GM12878 (cell line): ENCODE measurements around the gene ABHD15. TPM values are rescaled to one million over a fixed set of nuclear protein-coding genes. Genes with fewer than 3 reads are reported as not detected.

Experiments used
- ATAC-seq: fragments of 200-7000 bp; cut with Tn5 transposase; 3 replicates; pipeline ENCODE4 v1.9.1; 2020; ENCODE audit warnings: mild to moderate bottlenecking, moderate library complexity
- BruUV-seq: library from RNA; stranded (reverse); fragments of 400-500 nt; replicated peaks from 2 replicates; lab custom pipeline; 2021; lab: Mats Ljungman, UMichigan
- CTCF ChIA-PET: fragments of 300-600 bp; sonication (Branson Sonifier 250); formaldehyde crosslinking; extraction: SDS; loops from one replicate; lab custom pipeline; 2021; ENCODE audit warnings: inconsistent platforms; lab: Yijun Ruan, JAX
- POLR2A ChIA-PET: fragments of 350-600 bp; formaldehyde crosslinking; extraction: SDS; loops from one replicate; lab custom pipeline; 2021; ENCODE audit warnings: inconsistent platforms; lab: Charles Lee
- RAD21 ChIA-PET: fragments of 300-600 bp; sonication (Branson Sonifier 250); formaldehyde crosslinking; loops from one replicate; lab custom pipeline; 2023; ENCODE audit warnings: antibody characterized with exemption; ENCODE audit not compliant: unreplicated experiment; lab: Charles Lee
- SMC1A ChIA-PET: fragments of 300-600 bp; sonication (Branson Sonifier 250); formaldehyde crosslinking; loops from one replicate; lab custom pipeline; 2023; ENCODE audit not compliant: unreplicated experiment, uncharacterized antibody; lab: Charles Lee
- DNase-seq: peaks from one replicate; pipeline ENCODE4 v3.0.0-alpha.2; 2011; ENCODE audit warnings: low read depth, low spot score
- FAIRE-seq: peaks from 3 replicates; lab custom pipeline; 2011; peaks lifted over from hg19 to GRCh38; lab: Jason Lieb, UNC
- H2AFZ ChIP-seq: 2 replicates; pipeline ENCODE4 v1.6.0; 2011; ENCODE audit warnings: low read depth, low read length, control low read depth; ENCODE audit not compliant: control insufficient read depth
- H3K27ac ChIP-seq: 2 replicates; pipeline ENCODE4 v1.5.1; 2011; ENCODE audit warnings: control low read depth; ENCODE audit not compliant: control insufficient read depth, insufficient read depth
- H3K27me3 ChIP-seq, 2 experiments: replicated peaks in 1 of 2; 2 replicates each; pipeline versions ENCODE4 v1.6.0 to v1.6.1; 2011; ENCODE audit warnings: low read length in 1 of 2; ENCODE audit not compliant: control insufficient read depth in 2 of 2, insufficient read depth in 2 of 2
- H3K36me3 ChIP-seq, 2 experiments: 2 replicates each; pipeline ENCODE4 v1.5.1; 2011; ENCODE audit warnings: low read length in 1 of 2; ENCODE audit not compliant: control insufficient read depth in 2 of 2, insufficient read depth in 2 of 2
- H3K4me1 ChIP-seq: 2 replicates; pipeline ENCODE4 v1.6.1; 2011; ENCODE audit warnings: mild to moderate bottlenecking, low read length, moderate library complexity, mixed read lengths; ENCODE audit not compliant: control insufficient read depth, insufficient read depth
- H3K4me2 ChIP-seq: 2 replicates; pipeline ENCODE4 v1.6.0; 2011; ENCODE audit warnings: control low read depth; ENCODE audit not compliant: control insufficient read depth, insufficient read depth
- H3K4me3 ChIP-seq: fragments of 200-600 bp; sonication (generic); 2 replicates; pipeline ENCODE4 v1.5.1; 2016
- H3K79me2 ChIP-seq: 2 replicates; pipeline ENCODE4 v1.6.0; 2011; ENCODE audit warnings: low read length; ENCODE audit not compliant: control insufficient read depth, insufficient read depth
- H3K9ac ChIP-seq: 2 replicates; pipeline ENCODE4 v1.8.0; 2011; ENCODE audit warnings: low read length, control low read depth, mixed read lengths; ENCODE audit not compliant: control insufficient read depth, insufficient read depth
- H3K9me3 ChIP-seq: replicated peaks from 3 replicates; pipeline ENCODE4 v1.5.1; 2011; ENCODE audit warnings: mild to moderate bottlenecking, low read length; ENCODE audit not compliant: control insufficient read depth, insufficient read depth
- H4K20me1 ChIP-seq: 2 replicates; pipeline ENCODE4 v1.6.0; 2011; ENCODE audit not compliant: control insufficient read depth, insufficient read depth
- ATF7 ChIP-seq: fragments of 450-650 bp; IDR thresholded peaks from 2 replicates; pipeline ENCODE4 v1.6.1; 2016; ENCODE audit warnings: low read depth, mild to moderate bottlenecking
- CUX1 ChIP-seq: IDR thresholded peaks from 2 replicates; pipeline ENCODE4 v1.6.1; 2012; ENCODE audit warnings: improper control_type of control experiment, low read depth, low read length; ENCODE audit not compliant: insufficient replicate concordance
- FOXM1 ChIP-seq: IDR thresholded peaks from 2 replicates; pipeline ENCODE4 v1.6.1; 2012; ENCODE audit warnings: low read depth, mild to moderate bottlenecking, inconsistent platforms, low read length, moderate library complexity
- IRF4 ChIP-seq: IDR thresholded peaks from 2 replicates; pipeline ENCODE4 v1.6.1; 2011; ENCODE audit warnings: low read depth, low read length
- JUND ChIP-seq: IDR thresholded peaks from 2 replicates; pipeline ENCODE4 v1.6.1; 2012; ENCODE audit warnings: low read depth, mild to moderate bottlenecking, low read length, improper control_type of control experiment, moderate library complexity
- MEF2B ChIP-seq: fragments of 450-650 bp; IDR thresholded peaks from 2 replicates; pipeline ENCODE4 v1.6.1; 2018; ENCODE audit warnings: mild to moderate bottlenecking, moderate library complexity; ENCODE audit not compliant: partially characterized antibody, poor library complexity, severe bottlenecking
- NBN ChIP-seq: fragments of 450-650 bp; IDR thresholded peaks from 2 replicates; pipeline ENCODE4 v1.6.1; 2016
- NFXL1 ChIP-seq: fragments of 450-650 bp; IDR thresholded peaks from 2 replicates; pipeline ENCODE4 v1.6.1; 2017; ENCODE audit warnings: antibody characterized with exemption, mild to moderate bottlenecking, borderline replicate concordance
- NFYB ChIP-seq: IDR thresholded peaks from 2 replicates; pipeline ENCODE4 v1.6.1; 2011; ENCODE audit warnings: low read depth, mild to moderate bottlenecking, low read length, improper control_type of control experiment, moderate library complexity; ENCODE audit not compliant: insufficient read depth
- NR2C2 ChIP-seq: IDR thresholded peaks from 2 replicates; pipeline ENCODE4 v1.6.1; 2011; ENCODE audit warnings: borderline replicate concordance, low read depth; ENCODE audit not compliant: control insufficient read depth, insufficient read length
- PML ChIP-seq: IDR thresholded peaks from 2 replicates; pipeline ENCODE4 v1.6.1; 2012; ENCODE audit warnings: low read length, inconsistent platforms
- RB1 ChIP-seq: fragments of 450-650 bp; formaldehyde crosslinking; IDR thresholded peaks from 2 replicates; pipeline ENCODE4 v1.6.1; 2017; ENCODE audit warnings: mild to moderate bottlenecking, borderline replicate concordance
- RBBP5 ChIP-seq: fragments of 200-600 bp; sonication (generic); conservative IDR thresholded peaks from 2 replicates; pipeline ENCODE4 v1.6.1; 2016
- SIX5 ChIP-seq: IDR thresholded peaks from 2 replicates; pipeline ENCODE4 v1.6.1; 2011; ENCODE audit warnings: mild to moderate bottlenecking, low read depth, low read length, moderate library complexity; ENCODE audit not compliant: severe bottlenecking
- ZNF207 ChIP-seq: fragments of 450-650 bp; IDR thresholded peaks from 2 replicates; pipeline ENCODE4 v1.6.1; 2014; ENCODE audit warnings: antibody characterized with exemption, mild to moderate bottlenecking, borderline replicate concordance
- ZNF24 ChIP-seq: fragments of 450-650 bp; IDR thresholded peaks from 2 replicates; pipeline ENCODE4 v1.6.1; 2017; ENCODE audit warnings: antibody characterized with exemption, mild to moderate bottlenecking
- ZNF384 ChIP-seq: IDR thresholded peaks from 2 replicates; pipeline ENCODE4 v1.6.1; 2012; ENCODE audit warnings: low read depth, mild to moderate bottlenecking, low read length, improper control_type of control experiment, borderline replicate concordance
- WGBS: methylation state at CpG from one replicate; pipeline ENCODE4 v1.1.6; 2016; ENCODE audit warnings: low lambda C conversion rate; ENCODE audit not compliant: insufficient replicate concordance, insufficient coverage; ENCODE audit errors: missing lambda C conversion rate; 5-methylcytosine and 5-hydroxymethylcytosine counted together
- in situ Hi-C: fragments of 300-500 bp; cut with MboI; formaldehyde crosslinking; loops from 9 replicates; pipeline ENCODE4 v1.14.3; 2018; ENCODE audit warnings: mixed read lengths
- intact Hi-C: fragments of 100-400 bp; cut with micrococcal nuclease; formaldehyde crosslinking; loops from one replicate; pipeline ENCODE4 v1.14.2; 2022; ENCODE audit not compliant: unreplicated experiment
- polyA plus RNA-seq, 11 experiments: library from polyadenylated mRNA; depleted of rRNA in 4 of 11; unstranded in 6 of 11; stranded (reverse) in 5 of 11; fragments of >200 nt; fragmentation: Nextera tagmentation in 4 of 11; fragmentation: Illumina TruSeq in 1 of 11; extraction: Ambion mirVana in 4 of 11; extraction: Trizol in 1 of 11; gene quantifications; 1 replicate in 1 of 11; 2 replicates in 10 of 11; pipeline versions ENCODE4 v1.2.1 to v1.2.3, GENCODE V29; 2011 to 2016; ENCODE audit warnings: inconsistent platforms in 2 of 11, missing spikeins in 2 of 11, low read depth in 1 of 11
- total RNA-seq, 4 experiments: library from RNA; depleted of rRNA in 3 of 4; stranded (reverse); fragments of >200 nt in 3 of 4; fragmentation: Illumina TruSeq in 1 of 4; extraction: Trizol in 1 of 4; gene quantifications; 2 replicates each; pipeline versions ENCODE4 v1.2.1 to v1.2.3, GENCODE V29; 2013 to 2021
- TF ChIP-seq, protein P1 (sequence below): fragments of 450-650 bp; conservative IDR thresholded peaks from 2 replicates; pipeline ENCODE4 v1.6.1; 2017; ENCODE audit warnings: mild to moderate bottlenecking, moderate library complexity

The ABHD15 gene
- total and polyA plus RNA-seq, 10 of the 15 experiments (the other 5 are each of a cell fraction or from before 2014, with no cell fraction given): 2.1 to 9.2 (median 4.9) TPM

GRCh38 chr17:29555840-29556239 lies 11.0 kb downstream of the ABHD15 start:
- Histone ChIP-seq H4K20me1 (no peaks in the 10 kb centered on the region), H3K4me1 (peaks cover 30% of the 10 kb centered on the region), H3K4me3 (no peak overlapping the region), H3K9me3 (no peaks in the 10 kb centered on the region), H2AFZ (no peak overlapping the region), H3K79me2 (no peaks in the 10 kb centered on the region), H3K27me3 (no peaks in the 10 kb centered on the region), H3K9ac (no peak overlapping the region), H3K4me2 (no peak overlapping the region), H3K36me3 (no peaks in the 10 kb centered on the region; a peak in 1 of 4 replicates), H3K27ac (no peak overlapping the region)
- DNase-seq: no peak
- CTCF ChIA-PET: interaction anchor here (0.6 to 2.5 kb wide), 7 partner anchors 10 to 186 kb away, joined by 3 to 11 read pairs (median 4); no protein-coding TSS in a partner anchor
- in situ Hi-C loops: no loop called here
- no peak for FAIRE-seq
- 45% methylated on average over 3 of the region's 3 CpGs for WGBS
- ATAC-seq: no peak
- no peak for TF ChIP-seq MEF2B
- TF ChIP-seq ZNF207: no peak
- TF ChIP-seq, protein P1, sequence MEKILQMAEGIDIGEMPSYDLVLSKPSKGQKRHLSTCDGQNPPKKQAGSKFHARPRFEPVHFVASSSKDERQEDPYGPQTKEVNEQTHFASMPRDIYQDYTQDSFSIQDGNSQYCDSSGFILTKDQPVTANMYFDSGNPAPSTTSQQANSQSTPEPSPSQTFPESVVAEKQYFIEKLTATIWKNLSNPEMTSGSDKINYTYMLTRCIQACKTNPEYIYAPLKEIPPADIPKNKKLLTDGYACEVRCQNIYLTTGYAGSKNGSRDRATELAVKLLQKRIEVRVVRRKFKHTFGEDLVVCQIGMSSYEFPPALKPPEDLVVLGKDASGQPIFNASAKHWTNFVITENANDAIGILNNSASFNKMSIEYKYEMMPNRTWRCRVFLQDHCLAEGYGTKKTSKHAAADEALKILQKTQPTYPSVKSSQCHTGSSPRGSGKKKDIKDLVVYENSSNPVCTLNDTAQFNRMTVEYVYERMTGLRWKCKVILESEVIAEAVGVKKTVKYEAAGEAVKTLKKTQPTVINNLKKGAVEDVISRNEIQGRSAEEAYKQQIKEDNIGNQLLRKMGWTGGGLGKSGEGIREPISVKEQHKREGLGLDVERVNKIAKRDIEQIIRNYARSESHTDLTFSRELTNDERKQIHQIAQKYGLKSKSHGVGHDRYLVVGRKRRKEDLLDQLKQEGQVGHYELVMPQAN: no peak
- TF ChIP-seq NR2C2: no peak
- no peak for TF ChIP-seq RBBP5
- no peak for TF ChIP-seq IRF4
- no peak for TF ChIP-seq NFYB
- TF ChIP-seq FOXM1: no peak
- no peak for TF ChIP-seq NFXL1
- TF ChIP-seq ATF7: no peak
- no peak for TF ChIP-seq PML
- TF ChIP-seq ZNF384: no peak
- no peak for TF ChIP-seq RB1
- no peak for TF ChIP-seq ZNF24
- TF ChIP-seq NBN: no peak
- no peak for TF ChIP-seq JUND
- no peak for TF ChIP-seq CUX1
- TF ChIP-seq SIX5: no peak
- SMC1A ChIA-PET: interaction anchor here (1.1 to 1.4 kb wide), 3 partner anchors 10 to 329 kb away, joined by 3 read pairs; no protein-coding TSS in a partner anchor
- intact Hi-C loops: no loop called here
- no TSS peak for BruUV-seq
- POLR2A ChIA-PET: no interaction called here
- RAD21 ChIA-PET: interaction anchor here (1.2 kb wide), 1 partner anchor 10 kb away, joined by 3 read pairs; no protein-coding TSS in a partner anchor
